BJ (cell line): Measurements from ENCODE around the gene LEMD2. TPM values are rescaled to one million over a fixed set of nuclear protein-coding genes. Genes with fewer than 3 reads are reported as not detected.

ENCODE experiments used
- CTCF ChIA-PET: fragments of 350-600 bp; formaldehyde crosslinking; extraction: SDS; loops from one replicate; lab custom pipeline; 2021; ENCODE audit warnings: antibody characterized with exemption, inconsistent platforms; lab: Yijun Ruan, JAX
- POLR2A ChIA-PET: fragments of 300-600 bp; sonication (Branson Sonifier 250); formaldehyde crosslinking; extraction: SDS; loops from one replicate; lab custom pipeline; 2021; ENCODE audit warnings: antibody characterized with exemption; lab: Charles Lee
- DNase-seq: peaks from one replicate; pipeline ENCODE4 v3.0.0-alpha.2; 2011; ENCODE audit warnings: low read depth
- H3K27me3 ChIP-seq: 2 replicates; pipeline ENCODE4 v1.6.0; 2011; ENCODE audit warnings: low read length; ENCODE audit not compliant: control insufficient read depth, insufficient read depth
- H3K36me3 ChIP-seq: 2 replicates; pipeline ENCODE4 v1.5.1; 2011; ENCODE audit warnings: low read length; ENCODE audit not compliant: control insufficient read depth, insufficient read depth
- H3K4me3 ChIP-seq: 2 replicates; pipeline ENCODE4 v1.5.1; 2011; ENCODE audit warnings: low read depth, mild to moderate bottlenecking, control low read depth, low read length
- polyA plus RNA-seq: library from polyadenylated mRNA; depleted of rRNA; stranded (reverse); fragments of >200 nt; gene quantifications from 2 replicates; pipeline ENCODE4 v1.2.3, GENCODE V29; 2011
- TF ChIP-seq, protein P1 (sequence below): IDR thresholded peaks from 2 replicates; pipeline ENCODE4 v1.5.1; 2011; ENCODE audit warnings: low read depth, mild to moderate bottlenecking, control low read depth, inconsistent platforms, low read length, moderate library complexity; ENCODE audit not compliant: insufficient read depth

The LEMD2 gene
- polyA plus RNA-seq, 1 experiment = 59.8 TPM

DNA sequence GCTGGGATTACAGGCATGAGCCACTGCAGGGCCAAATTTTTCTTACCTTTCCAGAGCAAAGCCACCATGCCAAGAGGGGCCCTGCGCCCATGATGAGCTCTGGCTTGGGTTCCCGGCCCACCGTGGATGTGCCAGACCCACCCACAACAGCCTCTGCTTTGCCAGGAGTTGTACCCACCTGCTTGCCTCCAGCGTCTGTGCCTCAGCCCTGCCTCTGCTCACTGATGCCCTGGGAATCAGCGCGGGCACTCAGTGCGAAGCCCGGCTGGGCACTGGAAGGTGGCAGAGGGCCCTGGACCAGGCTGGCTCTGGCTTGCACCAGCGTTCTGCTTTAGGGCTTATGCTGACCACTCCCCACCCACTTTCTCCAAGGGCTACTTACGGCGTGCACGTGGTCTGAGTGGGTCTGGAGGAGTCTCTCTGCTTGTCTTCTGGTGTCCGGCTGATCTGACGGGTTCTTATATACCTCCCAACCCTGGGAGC lies 14.7 kb upstream of the LEMD2 start, which contains the start of gene MLN:
Gene MLN, minus strand, starts transcription at position 433 of the 483 bp plus-strand sequence. CDS start 2,840 bp downstream, outside the sequence.
- H3K27me3 ChIP-seq = peaks cover 29% of the 10 kb centered on the region
- ChIA-PET POLR2A (no interaction called here), CTCF (no interaction called here)
- TF ChIP-seq, protein P1, sequence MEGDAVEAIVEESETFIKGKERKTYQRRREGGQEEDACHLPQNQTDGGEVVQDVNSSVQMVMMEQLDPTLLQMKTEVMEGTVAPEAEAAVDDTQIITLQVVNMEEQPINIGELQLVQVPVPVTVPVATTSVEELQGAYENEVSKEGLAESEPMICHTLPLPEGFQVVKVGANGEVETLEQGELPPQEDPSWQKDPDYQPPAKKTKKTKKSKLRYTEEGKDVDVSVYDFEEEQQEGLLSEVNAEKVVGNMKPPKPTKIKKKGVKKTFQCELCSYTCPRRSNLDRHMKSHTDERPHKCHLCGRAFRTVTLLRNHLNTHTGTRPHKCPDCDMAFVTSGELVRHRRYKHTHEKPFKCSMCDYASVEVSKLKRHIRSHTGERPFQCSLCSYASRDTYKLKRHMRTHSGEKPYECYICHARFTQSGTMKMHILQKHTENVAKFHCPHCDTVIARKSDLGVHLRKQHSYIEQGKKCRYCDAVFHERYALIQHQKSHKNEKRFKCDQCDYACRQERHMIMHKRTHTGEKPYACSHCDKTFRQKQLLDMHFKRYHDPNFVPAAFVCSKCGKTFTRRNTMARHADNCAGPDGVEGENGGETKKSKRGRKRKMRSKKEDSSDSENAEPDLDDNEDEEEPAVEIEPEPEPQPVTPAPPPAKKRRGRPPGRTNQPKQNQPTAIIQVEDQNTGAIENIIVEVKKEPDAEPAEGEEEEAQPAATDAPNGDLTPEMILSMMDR = no peak
- DNase-seq = no peak
- no peaks in the 10 kb centered on the region for H3K36me3 ChIP-seq
- no peak within 1 kb of the TSS for H3K4me3 ChIP-seq

- no peaks in the 10 kb centered on the region for H3K36me3 ChIP-seq
- CTCF ChIA-PET = no interaction called here
- POLR2A ChIA-PET = no interaction called here
- no peak overlapping the region for H3K4me3 ChIP-seq
- TF ChIP-seq, protein P1 = no peak
- H3K27me3 ChIP-seq = peaks cover 20% of the 10 kb centered on the region
- no peak for DNase-seq
Observed at GRCh38 chr6:33802186-33802958, 13.4 kb upstream of the LEMD2 start.

DNA sequence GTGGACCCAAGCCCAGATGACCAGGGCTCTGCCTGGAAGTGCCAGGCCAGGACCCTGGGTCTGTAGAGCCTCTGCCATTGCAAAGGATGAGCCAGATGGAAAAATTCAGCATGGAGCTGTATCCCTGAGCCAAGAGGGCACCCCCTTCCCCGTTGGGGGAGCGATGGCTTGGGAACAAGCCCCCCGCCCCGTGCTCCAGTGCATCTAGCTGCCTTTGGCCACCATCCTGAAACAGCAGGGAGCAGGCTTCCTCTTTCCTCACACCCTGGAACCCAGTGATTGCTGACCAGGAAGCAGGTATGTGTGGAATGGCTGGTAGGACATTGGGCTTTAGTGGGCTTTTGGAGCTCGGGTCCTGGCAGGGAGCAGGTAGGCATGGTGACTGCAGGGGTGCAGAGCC lies 12.7 kb upstream of the LEMD2 start:
- ChIA-PET CTCF (interaction anchor here (1.5 kb wide), 1 partner anchor 11 kb away, joined by 3 read pairs; no protein-coding TSS in a partner anchor), POLR2A (no interaction called here)
- TF ChIP-seq, protein P1 = no peak
- Histone ChIP-seq H3K4me3 (no peak overlapping the region), H3K27me3 (peaks cover 14% of the 10 kb centered on the region), H3K36me3 (no peaks in the 10 kb centered on the region)
- no peak for DNase-seq

DNA sequence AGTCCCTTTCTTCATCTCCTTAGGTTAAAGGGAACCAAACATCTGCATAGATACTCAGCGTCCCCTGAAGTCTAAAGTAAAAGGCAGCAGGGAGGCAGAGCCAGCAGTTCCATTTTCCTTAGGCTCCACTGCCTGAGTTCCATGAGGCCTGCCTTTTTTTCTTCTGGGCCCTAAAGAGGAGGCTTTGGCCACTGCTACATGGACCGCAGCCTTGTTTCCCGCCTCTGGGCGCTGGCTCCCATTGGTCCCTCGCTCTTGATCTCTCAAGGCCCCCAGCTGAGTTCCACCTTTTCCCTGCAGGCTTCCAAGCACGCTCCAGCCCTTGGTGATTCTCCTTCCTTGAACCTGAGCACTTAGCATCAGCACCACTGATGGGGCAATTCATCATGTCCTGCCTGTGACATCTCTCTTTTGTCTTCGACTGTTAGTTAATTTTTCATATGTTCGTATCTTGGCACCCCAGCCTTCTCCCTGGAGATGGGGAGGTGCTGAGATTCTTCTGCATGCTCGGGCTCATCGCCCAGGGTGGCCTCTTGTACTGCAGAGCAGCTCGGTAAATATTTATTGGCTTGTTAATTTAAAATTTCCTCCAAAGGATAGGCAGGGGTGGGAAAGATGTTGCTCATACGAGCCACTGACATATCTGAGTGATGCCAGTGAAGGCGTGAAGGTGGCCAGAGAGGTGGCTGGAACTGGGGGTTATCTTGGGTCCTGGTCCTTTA lies 11.5 kb upstream of the LEMD2 start:
- CTCF ChIA-PET = interaction anchor here (1.5 kb wide), 1 partner anchor 13 kb away, joined by 3 read pairs; no protein-coding TSS in a partner anchor
- POLR2A ChIA-PET = interaction anchor here (0.6 kb wide), 1 partner anchor 778 kb away, joined by 5 read pairs; no protein-coding TSS in a partner anchor
- no peak for DNase-seq

More for the DNA sequence above, 11.5 kb upstream of the LEMD2 start:
- H3K4me3 ChIP-seq = no peak overlapping the region
- no peaks in the 10 kb centered on the region for H3K36me3 ChIP-seq
- TF ChIP-seq, protein P1 = no peak
- peaks cover 6% of the 10 kb centered on the region for H3K27me3 ChIP-seq
